GM19023 (cell line): ENCODE data around the gene NCKAP5L.

Source experiments
- ATAC-seq: cut with Tn5 transposase; IDR thresholded peaks from one replicate; pipeline ENCODE4 v1.9.1; 2021; ENCODE audit warnings: mild to moderate bottlenecking, moderate library complexity; ENCODE audit not compliant: unreplicated experiment

NCKAP5L gene

DNA sequence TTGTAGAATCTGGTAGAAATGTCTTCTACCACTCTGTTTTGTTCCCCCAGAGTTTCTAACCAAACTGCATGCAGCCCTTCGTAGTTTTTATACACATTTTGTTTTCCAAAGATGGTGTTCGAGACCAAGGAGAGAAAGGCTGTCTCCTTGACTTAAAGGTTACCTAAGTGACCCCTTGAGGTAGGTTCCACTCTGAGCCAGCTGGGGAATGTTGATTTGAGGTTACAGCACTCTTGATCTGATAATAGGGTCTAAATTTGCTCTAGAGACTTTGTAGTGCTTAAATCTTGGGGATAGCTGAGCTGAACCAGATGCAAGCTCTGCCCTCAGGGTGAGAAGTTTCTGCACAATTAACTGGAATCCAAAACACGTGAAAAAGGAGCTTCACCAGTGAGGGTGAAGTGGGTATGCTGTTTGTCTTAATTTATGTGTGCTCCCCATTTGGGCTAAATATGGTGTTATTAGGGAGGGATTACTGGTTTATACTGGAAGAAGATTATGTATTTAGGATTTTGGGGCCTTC lies 83.8 kb downstream of the NCKAP5L start:
- ATAC-seq = no peak

DNA sequence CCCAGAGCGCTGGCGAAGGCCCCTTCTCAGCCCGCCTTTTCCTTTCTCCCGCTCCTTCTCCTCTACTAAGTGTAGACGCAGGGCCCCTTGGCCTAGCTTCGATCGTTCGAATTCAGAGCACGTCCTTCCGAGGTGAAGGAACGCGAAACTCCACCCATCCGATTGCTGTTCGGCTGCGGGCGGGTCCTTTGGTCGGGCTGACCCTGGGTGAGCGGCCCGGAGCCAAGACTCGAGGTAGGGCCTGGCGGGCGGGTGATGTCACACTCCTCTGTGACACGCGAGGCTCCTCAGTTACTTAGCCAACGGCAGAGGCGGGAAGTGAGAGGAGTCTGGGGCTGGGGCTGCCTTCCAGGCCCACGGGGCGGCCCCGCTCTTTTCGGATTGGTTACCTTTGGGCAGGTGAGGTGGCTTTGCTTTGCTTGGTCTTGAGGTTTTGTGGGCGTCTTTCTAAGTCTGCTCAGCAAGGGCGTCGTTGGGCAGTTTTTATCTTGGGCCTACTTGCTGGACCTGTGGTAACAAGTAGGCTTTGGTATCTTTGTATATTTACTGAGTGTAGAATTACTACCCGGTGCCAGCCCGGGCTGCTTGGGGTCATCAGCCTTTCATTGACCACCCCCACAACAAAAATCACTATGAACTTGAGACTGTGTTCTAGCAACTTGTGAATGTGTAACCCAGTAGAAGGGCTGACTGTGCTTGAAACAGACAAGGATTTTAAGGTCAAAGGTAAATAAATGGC lies 86.2 kb downstream of the NCKAP5L start:
- ATAC-seq = peak; percentile 49
